ENCODE results near the gene RAB8A. TPM values are rescaled to one million over a fixed set of nuclear protein-coding genes. Genes with fewer than 3 reads are reported as not detected.

RAB8A gene
- total and polyA plus RNA-seq, 9 of the 15 experiments (the other 6 are each of a cell fraction or from before 2014, with no cell fraction given) = 11.2 to 102 (median 53.2) TPM

DNA sequence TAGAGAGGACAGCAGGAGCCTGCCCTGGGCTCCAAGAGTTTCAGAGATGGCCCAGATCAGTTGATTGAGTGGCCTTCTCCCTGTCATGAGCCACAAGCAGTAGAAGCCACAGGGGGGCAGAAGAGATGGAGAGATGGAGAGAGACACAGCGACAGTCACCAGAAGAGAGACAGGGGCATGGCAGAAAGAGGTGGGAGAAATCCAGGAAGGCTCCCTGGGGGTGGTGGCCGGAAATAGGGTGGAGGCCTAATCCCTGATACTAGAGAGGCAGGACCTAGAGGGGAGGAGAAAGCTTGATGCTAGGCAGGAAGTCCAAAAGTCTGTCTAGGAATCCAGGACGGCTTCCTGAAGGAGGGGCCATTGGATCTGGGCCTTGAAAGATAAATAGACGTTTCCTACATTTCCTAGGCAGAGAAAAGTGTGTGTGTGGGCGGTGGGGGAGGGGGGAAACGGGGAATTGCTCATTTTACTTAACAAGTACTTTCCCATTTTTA is 45.0 kb upstream of the RAB8A start (continued):
- TF ChIP-seq FOXP4 (CRISPR knock-in tag; IDR thresholded peaks at IDR 0.05; ENCODE audit: borderline replicate concordance) (no peak), SETDB1 (IDR thresholded peaks at IDR 0.05; ENCODE audit: low read length) (no peak), BRD4 (IDR thresholded peaks at IDR 0.05) (no peak), KLF13 (tag; IDR thresholded peaks at IDR 0.05; ENCODE audit: borderline replicate concordance, low read depth) (no peak), MYNN (IDR thresholded peaks at IDR 0.05) (no peak), MYNN (CRISPR knock-in tag; IDR thresholded peaks at IDR 0.05) (no peak), FOXJ2 (tag; IDR thresholded peaks at IDR 0.05) (no peak), SIX5 (IDR thresholded peaks at IDR 0.05; ENCODE audit: borderline replicate concordance in 1 of 2, insufficient read depth in 1 of 2, low read depth in 1 of 2, low read length in 2 of 2) (no peak), SREBF1 (IDR thresholded peaks at IDR 0.05; ENCODE audit: borderline replicate concordance, low read depth, low read length) (no peak), POLR2AphosphoS2 (IDR thresholded peaks at IDR 0.05; ENCODE audit: low read length) (no peak), YBX1 (IDR thresholded peaks at IDR 0.05) (no peak), NCOA1 (IDR thresholded peaks at IDR 0.05; ENCODE audit: low read depth) (no peak), HMG20B (CRISPR knock-in tag; IDR thresholded peaks at IDR 0.05) (no peak), SAFB (IDR thresholded peaks at IDR 0.05; ENCODE audit: borderline replicate concordance, low read depth, low read length) (no peak), WHSC1 (IDR thresholded peaks at IDR 0.05; ENCODE audit: low read length) (no peak), NR2C2 (CRISPR knock-in tag; IDR thresholded peaks at IDR 0.05) (no peak), NR2C2 (tag; IDR thresholded peaks at IDR 0.05) (no peak), ATF4 (CRISPR knock-in tag; IDR thresholded peaks at IDR 0.05) (no peak), AFF1 (IDR thresholded peaks at IDR 0.05; ENCODE audit: low read depth in 1 of 2, partially characterized antibody in 2 of 2) (peak in 1 of 2 experiments; percentile 83), CEBPG (CRISPR knock-in tag; IDR thresholded peaks at IDR 0.05) (no peak), CEBPG (tag; conservative IDR thresholded peaks at IDR 0.05 in 1 of 2, IDR thresholded peaks at IDR 0.05 in 1 of 2) (no peak), TFAM (CRISPR knock-in tag; conservative IDR thresholded peaks at IDR 0.05) (no peak), DMBX1 (CRISPR knock-in tag; IDR thresholded peaks at IDR 0.05; ENCODE audit: borderline replicate concordance) (no peak), FOSL1 (tag; conservative IDR thresholded peaks at IDR 0.05) (no peak), SMAD2 (IDR thresholded peaks at IDR 0.05; ENCODE audit: low read depth, low read length) (no peak)
